HFF-Myc (cell line): ENCODE measurements around the gene C14orf93.

Source experiments
- DNase-seq: peaks from one replicate; pipeline ENCODE4 v3.0.0-alpha.2; 2011; ENCODE audit warnings: low read depth; ENCODE audit errors: extremely low read depth
- H3K4me3 ChIP-seq: replicated peaks from 2 replicates; pipeline ENCODE4 v1.5.1; 2011; ENCODE audit warnings: low read depth, mild to moderate bottlenecking, control low read depth, low read length
- TF ChIP-seq, protein P1 (sequence below): IDR thresholded peaks from 2 replicates; pipeline ENCODE4 v1.5.1; 2012; ENCODE audit warnings: mild to moderate bottlenecking, low read depth, low read length, control low read depth; ENCODE audit errors: missing control alignments

The C14orf93 gene

DNA sequence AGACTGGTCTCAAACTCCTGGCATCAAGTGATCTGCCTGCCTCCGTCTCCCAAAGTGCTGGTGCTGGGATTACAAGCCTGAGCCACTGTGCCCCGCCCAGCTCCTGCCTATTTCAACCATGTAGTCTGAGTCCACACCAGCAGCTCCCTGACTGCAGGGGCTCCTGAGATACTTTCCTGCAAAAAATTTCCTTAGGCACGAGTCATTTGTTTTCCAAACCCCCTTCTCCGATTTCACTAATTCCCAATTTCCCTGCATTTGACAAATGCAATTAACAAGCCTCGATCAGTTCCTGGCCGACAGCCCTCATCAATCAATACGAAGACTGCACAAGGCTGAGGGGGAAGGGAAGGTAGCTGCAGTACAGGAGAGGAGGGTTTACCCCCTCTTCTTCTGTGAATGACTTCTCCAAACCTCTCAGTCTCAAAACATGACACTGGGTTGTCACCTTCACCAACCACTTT is 14.7 kb upstream of the C14orf93 start:
- TF ChIP-seq, protein P1, sequence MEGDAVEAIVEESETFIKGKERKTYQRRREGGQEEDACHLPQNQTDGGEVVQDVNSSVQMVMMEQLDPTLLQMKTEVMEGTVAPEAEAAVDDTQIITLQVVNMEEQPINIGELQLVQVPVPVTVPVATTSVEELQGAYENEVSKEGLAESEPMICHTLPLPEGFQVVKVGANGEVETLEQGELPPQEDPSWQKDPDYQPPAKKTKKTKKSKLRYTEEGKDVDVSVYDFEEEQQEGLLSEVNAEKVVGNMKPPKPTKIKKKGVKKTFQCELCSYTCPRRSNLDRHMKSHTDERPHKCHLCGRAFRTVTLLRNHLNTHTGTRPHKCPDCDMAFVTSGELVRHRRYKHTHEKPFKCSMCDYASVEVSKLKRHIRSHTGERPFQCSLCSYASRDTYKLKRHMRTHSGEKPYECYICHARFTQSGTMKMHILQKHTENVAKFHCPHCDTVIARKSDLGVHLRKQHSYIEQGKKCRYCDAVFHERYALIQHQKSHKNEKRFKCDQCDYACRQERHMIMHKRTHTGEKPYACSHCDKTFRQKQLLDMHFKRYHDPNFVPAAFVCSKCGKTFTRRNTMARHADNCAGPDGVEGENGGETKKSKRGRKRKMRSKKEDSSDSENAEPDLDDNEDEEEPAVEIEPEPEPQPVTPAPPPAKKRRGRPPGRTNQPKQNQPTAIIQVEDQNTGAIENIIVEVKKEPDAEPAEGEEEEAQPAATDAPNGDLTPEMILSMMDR = no peak
- no peak overlapping the region for H3K4me3 ChIP-seq
- DNase-seq = no peak

DNA sequence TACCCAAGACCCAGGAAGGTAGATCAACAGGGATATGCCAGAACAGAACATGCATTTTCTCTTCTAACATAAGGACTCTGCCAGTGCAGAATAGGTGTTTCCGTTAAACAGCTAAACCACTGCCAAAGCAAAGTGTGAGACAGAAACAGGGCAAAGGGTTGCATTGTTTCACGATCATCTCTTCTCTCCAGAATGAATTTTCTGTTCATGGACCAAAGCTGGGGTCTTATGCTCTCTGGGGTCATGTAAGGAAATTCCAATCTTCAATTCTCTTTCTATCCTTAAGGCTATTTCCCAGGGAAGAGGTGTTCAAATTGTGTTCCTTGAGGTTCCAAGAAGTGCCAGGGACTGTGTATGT is 13.8 kb upstream of the C14orf93 start:
- no peak for DNase-seq
- TF ChIP-seq, protein P1 = no peak
- no peak overlapping the region for H3K4me3 ChIP-seq

DNA sequence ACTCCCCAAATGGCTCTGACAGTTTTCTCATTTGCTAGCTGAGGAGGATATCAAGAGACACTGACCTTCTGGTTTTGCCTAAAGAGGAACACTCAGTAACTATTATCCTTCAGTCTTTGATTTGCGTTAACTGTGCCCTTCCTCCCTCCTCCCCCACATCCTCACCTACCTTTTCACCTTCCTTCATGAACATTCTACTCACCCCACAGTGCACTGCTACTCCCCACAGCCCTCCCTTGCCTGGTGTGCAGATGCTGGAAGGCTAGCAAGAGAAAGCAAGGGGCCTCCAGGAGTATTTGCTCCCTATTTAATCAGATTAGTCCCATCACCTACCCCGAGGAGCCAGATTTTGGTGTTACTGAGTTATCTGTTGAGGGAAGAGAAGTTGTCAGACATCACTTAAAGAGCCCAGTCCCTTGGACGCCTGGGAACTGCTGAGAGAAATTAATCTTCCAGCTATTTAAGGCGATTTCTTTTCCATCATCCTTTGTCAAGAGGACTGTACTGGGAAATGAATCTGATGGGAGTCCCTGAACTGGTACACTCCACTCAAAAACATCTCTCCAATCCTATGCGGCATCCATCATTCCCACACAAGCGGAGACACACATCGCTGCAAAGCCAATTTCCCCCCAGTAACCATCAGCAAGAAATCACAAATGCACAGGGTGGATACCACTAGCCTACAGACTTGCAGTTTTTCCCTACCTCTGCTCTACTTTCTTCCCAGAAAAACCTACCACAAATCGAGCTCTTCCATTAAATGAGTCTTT is 13.3 kb upstream of the C14orf93 start:
- no peak for DNase-seq
- H3K4me3 ChIP-seq = no peak overlapping the region
- TF ChIP-seq, protein P1 = no peak

DNA sequence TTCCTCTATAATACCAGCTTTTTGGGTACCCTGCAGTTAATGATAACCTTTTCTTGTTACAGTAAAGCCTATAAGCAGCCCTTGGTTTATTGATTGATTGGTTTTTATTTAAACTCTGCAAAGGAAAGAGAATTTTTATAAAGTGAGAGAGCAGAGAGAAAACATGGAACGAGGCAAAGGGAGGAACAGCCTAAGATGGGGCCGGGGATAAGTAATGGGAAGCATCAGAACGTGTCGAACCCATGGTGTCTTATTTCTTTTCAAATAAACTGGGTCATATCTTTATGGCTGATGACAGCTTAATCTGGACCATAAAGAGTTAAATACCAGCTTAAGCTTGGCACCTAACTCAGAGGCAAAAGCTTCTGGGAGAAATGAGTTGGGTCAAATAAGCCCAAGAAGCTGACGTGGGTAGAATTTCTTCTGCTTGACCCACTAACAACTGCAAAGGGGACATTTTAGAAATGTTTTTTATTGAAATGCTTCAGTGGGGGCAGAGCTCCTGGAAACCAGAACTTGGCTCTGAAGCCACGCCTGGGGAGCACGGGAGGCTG is 12.0 kb upstream of the C14orf93 start:
- TF ChIP-seq, protein P1 = no peak
- no peak for DNase-seq
- no peak overlapping the region for H3K4me3 ChIP-seq

DNA sequence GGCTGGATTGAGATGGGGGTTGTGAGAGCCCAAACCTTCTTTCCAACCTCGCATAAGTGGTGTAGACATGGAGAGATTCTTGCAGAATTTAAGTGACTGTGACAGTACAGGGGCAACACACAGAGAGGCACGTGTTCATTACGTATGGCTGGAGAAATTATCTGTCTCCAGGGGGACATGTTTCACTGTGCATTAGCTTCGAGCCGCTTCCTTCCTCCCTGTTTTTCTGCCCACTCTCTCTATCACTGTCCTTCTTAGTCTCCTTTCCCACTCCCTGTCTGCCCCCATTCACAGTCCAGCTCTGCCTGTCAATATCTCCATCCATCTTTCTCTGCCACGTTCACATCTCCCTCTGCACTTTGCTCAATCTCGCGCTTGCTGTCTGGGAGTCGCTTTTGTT is 11.5 kb upstream of the C14orf93 start:
- no peak for DNase-seq
- TF ChIP-seq, protein P1 = no peak
- H3K4me3 ChIP-seq = no peak overlapping the region

DNA sequence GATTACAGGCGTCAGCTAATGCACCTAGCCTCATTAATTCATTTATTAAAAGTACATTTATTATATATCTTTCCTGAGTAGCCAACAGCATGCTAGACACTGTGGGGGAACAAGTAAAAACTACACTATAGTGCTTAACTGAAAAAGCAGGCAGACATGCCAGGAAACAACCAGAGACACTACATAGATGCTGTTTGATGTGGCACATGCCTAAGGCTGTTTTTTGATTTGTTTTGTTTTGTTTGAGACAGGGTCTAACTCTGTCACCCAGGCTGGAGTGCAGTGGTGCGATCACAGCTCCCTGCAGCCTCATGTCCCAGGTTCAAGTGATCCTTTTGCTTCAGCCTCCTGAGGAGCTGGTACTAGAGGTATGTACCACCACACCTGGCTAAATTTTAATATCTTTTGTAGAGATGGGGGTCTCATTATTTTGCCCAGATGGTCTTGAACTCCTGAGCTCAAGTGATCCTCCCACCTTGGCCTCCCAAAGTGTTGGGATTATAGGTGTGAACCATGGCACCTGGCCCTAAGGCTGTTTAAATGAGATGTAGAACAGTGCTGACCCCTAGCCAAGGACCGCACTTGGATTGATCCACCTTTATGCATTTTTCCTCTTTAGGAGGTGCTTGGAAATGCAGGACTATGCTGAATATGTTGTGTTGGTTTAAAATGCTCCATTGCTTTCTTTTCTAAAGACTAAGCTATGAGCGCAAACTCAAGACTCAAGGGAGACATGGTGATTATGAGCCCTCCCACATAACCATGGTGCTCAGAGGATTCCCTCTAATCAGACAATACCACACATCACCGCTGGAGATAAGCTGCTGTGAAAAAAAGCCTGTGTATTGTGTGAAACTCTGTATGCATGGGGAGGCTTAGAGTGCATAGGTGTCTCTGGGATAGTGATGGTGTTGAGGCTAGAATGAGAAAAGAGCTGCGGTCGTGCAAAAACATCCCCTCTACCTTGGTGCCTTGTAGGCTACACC is 10.5 kb upstream of the C14orf93 start:
- no peak for DNase-seq
- TF ChIP-seq, protein P1 = no peak
- no peak overlapping the region for H3K4me3 ChIP-seq
